ENCODE measurements around the gene SYPL1.
A peak's percentile ranks its signal among the peaks of the same experiment; 100 is the strongest.

SYPL1 gene

GRCh38 chr7:106121189-106121810 is 9.2 kb upstream of the SYPL1 start:
- no peak for DNase-seq

GRCh38 chr7:106120500-106120899 is 8.4 kb upstream of the SYPL1 start:
- DNase-seq, result no peak

- no peak for DNase-seq
Observed at GRCh38 chr7:106119719-106120118, 7.6 kb upstream of the SYPL1 start.

GRCh38 chr7:106117786-106118544 is 5.9 kb upstream of the SYPL1 start:
- DNase-seq, result no peak

- no peak for DNase-seq
Observed at GRCh38 chr7:106116161-106116704, 4.1 kb upstream of the SYPL1 start.

GRCh38 chr7:106114716-106115383 is 2.7 kb upstream of the SYPL1 start:
- no peak for DNase-seq

GRCh38 chr7:106112972-106113421 is 885 bp upstream of the SYPL1 start:
- no peak for DNase-seq

- peak; percentile 68 for DNase-seq
Observed at GRCh38 chr7:106111655-106112117, 426 bp downstream of the SYPL1 start.

- no peak for DNase-seq
Observed at GRCh38 chr7:106110885-106111654, 1.0 kb downstream of the SYPL1 start.

- no peak for DNase-seq
Observed at GRCh38 chr7:106110238-106110560, 1.9 kb downstream of the SYPL1 start.

GRCh38 chr7:106109521-106110237 is 2.4 kb downstream of the SYPL1 start:
- DNase-seq, result no peak

GRCh38 chr7:106108991-106109390 is 3.1 kb downstream of the SYPL1 start:
- no peak for DNase-seq

- DNase-seq, result no peak
Observed at GRCh38 chr7:106104721-106105260, 7.3 kb downstream of the SYPL1 start.

GRCh38 chr7:106102387-106102966 is 9.6 kb downstream of the SYPL1 start:
- no peak for DNase-seq

- DNase-seq, result peak; percentile 13
Observed at GRCh38 chr7:106101726-106102125, 10.4 kb downstream of the SYPL1 start.

GRCh38 chr7:106100863-106101629 is 11.1 kb downstream of the SYPL1 start:
- DNase-seq, result no peak

GRCh38 chr7:106099539-106099938 is 12.6 kb downstream of the SYPL1 start:
- DNase-seq, result no peak

GRCh38 chr7:106098889-106099288 is 13.2 kb downstream of the SYPL1 start:
- no peak for DNase-seq

- DNase-seq, result no peak
Observed at GRCh38 chr7:106095634-106096033, 16.5 kb downstream of the SYPL1 start.

GRCh38 chr7:106094780-106095179 is 17.3 kb downstream of the SYPL1 start:
- DNase-seq, result no peak

GRCh38 chr7:106092204-106092603 is 19.9 kb downstream of the SYPL1 start:
- peak; percentile 62 for DNase-seq

All from NCI-H226 (cell line).